Measurements from ENCODE around the gene CYP2A7. TPM values are rescaled to one million over a fixed set of nuclear protein-coding genes. Genes with fewer than 3 reads are reported as not detected.
"Not testable (repeated sequence)": the region's sequence is repeated elsewhere in the genome, so short reads cannot be mapped to it uniquely, and the experiment has no call there.

CYP2A7 gene
- total and polyA plus RNA-seq, 11 donors, result not detected

DNA sequence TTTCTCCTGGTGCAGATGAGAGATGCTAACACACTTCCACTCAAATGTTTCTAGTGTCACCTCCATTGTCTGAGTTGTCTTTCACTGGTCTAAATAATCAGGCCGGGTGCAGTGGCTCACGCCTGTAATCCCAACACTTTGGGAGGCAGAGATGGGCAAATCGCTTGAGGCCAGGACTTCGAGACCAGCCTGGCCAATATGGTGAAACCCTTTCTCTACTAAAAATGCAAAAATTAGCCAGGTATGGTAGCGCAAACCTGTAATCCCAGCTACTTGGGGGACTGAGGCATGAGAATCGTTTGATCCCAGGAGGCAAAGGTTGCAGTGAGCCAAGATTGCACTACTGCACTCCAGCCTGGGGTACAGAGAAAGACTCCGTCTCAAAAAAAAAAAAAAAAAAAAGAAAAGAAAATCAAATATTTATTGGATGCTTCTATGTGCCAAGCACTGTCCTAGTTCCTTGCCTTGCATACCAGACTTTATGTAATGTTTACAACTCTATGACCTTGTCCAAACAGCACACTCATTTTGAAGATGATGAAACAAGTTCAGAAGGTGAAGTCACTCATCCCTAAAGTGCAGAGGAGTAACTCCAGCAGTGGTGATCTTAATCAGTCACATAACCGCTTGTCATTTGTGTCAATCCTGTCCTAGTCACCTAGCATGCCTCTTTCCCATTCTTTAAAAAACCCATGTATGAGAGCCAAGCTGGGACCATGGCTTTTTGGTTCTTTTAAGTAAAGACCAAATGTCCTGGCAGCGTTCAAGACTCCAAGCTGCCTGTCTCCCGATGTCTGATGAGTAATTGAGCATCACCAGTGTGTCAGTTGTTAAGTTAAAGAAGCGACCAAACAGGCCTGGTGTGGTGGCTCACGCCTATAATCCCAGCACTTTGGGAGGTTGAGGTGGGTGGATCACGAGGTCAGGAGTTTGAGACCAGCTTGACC is 15.1 kb upstream of the CYP2A7 start:
- H3K9me3 ChIP-seq; intact Hi-C loops (cut with DNase I); H3K36me3 ChIP-seq; H3K4me1 ChIP-seq; ATAC-seq; H3K27me3 ChIP-seq; H3K27ac ChIP-seq; DNase-seq; H3K4me3 ChIP-seq: not testable (repeated sequence)
- WGBS, 4 donors, result 87 to 90% (median 88%) methylated on average over 13 of the region's 13 CpGs

DNA sequence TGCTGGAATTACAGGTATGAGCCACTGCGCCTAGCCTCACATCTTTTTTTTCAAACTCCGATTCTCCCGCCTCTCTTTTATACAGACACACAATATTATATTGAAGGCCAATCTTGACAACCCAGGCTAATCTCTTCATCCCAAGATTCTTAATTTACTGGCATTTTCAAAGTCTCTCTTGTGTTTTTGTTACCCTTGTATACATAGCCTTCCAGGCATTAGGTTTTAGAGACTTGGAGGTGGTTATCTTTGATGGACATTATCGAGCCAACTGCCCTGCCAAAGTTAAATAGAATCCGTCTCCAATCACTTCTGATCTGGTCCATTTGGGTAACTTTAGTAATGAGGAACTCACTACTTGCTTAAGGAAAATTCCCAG is 14.4 kb upstream of the CYP2A7 start:
- no peak for ATAC-seq
- H3K4me3 ChIP-seq, result no peak overlapping the region
- WGBS, 4 donors, result 89 to 94% (median 93%) methylated on average over 5 of the region's 5 CpGs
- H3K27me3 ChIP-seq, result no peaks in the 10 kb centered on the region
- no peaks in the 10 kb centered on the region for H3K36me3 ChIP-seq
- no peaks in the 10 kb centered on the region for H3K4me1 ChIP-seq
- H3K27ac ChIP-seq, result no peak overlapping the region
- no peak for TF ChIP-seq POLR2A (IDR thresholded peaks at IDR 0.05)
- TF ChIP-seq, protein P1, sequence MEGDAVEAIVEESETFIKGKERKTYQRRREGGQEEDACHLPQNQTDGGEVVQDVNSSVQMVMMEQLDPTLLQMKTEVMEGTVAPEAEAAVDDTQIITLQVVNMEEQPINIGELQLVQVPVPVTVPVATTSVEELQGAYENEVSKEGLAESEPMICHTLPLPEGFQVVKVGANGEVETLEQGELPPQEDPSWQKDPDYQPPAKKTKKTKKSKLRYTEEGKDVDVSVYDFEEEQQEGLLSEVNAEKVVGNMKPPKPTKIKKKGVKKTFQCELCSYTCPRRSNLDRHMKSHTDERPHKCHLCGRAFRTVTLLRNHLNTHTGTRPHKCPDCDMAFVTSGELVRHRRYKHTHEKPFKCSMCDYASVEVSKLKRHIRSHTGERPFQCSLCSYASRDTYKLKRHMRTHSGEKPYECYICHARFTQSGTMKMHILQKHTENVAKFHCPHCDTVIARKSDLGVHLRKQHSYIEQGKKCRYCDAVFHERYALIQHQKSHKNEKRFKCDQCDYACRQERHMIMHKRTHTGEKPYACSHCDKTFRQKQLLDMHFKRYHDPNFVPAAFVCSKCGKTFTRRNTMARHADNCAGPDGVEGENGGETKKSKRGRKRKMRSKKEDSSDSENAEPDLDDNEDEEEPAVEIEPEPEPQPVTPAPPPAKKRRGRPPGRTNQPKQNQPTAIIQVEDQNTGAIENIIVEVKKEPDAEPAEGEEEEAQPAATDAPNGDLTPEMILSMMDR (IDR thresholded peaks at IDR 0.05), result no peak
- intact Hi-C loops (cut with DNase I), result no loop called here
- DNase-seq, result no peak
- no peaks in the 10 kb centered on the region for H3K9me3 ChIP-seq

DNA sequence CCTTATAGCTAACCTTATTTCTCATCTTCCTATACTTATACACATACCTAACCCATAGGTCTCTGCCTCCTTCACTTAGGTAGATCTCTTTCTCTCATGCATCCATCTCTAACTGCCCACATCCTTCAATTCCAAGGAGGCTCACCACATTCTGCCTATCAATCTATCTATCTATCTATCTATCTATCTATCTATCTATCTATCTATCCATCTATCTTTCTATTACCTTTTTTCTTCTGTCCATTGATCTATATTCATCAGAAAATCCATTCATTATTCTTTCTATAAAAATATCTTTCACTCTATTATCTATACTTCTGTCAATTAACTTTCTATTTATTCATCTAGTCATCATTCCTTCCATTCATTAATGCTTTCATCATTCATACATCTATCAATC is 11.1 kb upstream of the CYP2A7 start:
- Histone ChIP-seq H3K4me3 (no peak overlapping the region), H3K27me3 (no peaks in the 10 kb centered on the region), H3K9me3 (no peaks in the 10 kb centered on the region), H3K36me3 (no peaks in the 10 kb centered on the region), H3K27ac (no peak overlapping the region), H3K4me1 (no peaks in the 10 kb centered on the region)
- intact Hi-C loops (cut with DNase I), result no loop called here
- TF ChIP-seq, protein P1 (IDR thresholded peaks at IDR 0.05), result no peak
- TF ChIP-seq POLR2A (IDR thresholded peaks at IDR 0.05), result no peak
- ATAC-seq, result no peak
- DNase-seq, result no peak

DNA sequence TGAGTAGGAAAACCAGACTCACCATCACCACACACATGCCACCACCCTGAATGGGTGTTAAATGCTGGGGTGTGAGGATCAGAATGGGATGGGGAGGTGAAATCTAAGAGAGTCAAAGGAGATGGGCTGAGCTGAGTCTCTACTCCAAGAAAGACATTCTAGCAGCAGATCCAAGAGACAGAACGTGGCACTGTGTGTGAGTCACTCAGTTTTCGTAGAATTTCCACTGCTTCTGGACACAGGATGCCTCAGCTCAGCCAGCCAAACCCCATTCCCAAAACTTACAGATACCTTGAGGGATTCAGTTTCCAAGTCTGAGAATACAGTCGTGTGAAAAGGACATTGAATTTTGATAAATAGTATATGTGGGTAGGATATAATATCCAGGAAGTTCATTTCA is 7.3 kb upstream of the CYP2A7 start:
- 45 to 61% (median 55%) methylated on average over 3 of the region's 3 CpGs for WGBS, 4 donors
- no peak for ATAC-seq
- H3K9me3 ChIP-seq, result no peaks in the 10 kb centered on the region
- intact Hi-C loops (cut with DNase I), result no loop called here
- no peaks in the 10 kb centered on the region for H3K36me3 ChIP-seq
- H3K4me3 ChIP-seq, result no peak overlapping the region
- no peak for DNase-seq
- H3K4me1 ChIP-seq, result no peaks in the 10 kb centered on the region
- no peak for TF ChIP-seq POLR2A (IDR thresholded peaks at IDR 0.05)
- TF ChIP-seq, protein P1 (IDR thresholded peaks at IDR 0.05), result no peak
- no peak overlapping the region for H3K27ac ChIP-seq
- no peaks in the 10 kb centered on the region for H3K27me3 ChIP-seq

DNA sequence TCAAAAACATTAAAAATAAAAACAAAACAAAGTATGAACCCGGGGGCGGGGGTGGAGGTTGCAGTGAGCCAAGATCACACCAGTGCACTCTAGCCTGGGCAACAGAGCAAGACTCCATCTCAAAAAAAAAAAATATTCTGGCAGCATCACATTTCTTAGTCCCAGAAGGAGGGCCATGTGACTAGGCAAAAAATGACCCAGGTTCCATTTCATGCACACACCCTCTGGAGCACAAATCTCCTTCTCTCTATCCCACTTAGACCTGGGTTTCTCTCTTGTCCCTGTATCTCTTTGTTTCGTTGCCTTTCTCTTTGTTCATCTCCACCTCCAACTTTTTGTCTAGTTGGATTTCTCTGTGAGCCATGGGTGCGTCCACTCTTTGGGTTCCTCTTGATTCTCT is 6.2 kb upstream of the CYP2A7 start:
- 81 to 87% (median 86%) methylated on average over 4 of the region's 4 CpGs for WGBS, 4 donors
- DNase-seq (no peak), ATAC-seq (no peak)
- Histone ChIP-seq H3K27ac (no peak overlapping the region), H3K36me3 (no peaks in the 10 kb centered on the region), H3K27me3 (no peaks in the 10 kb centered on the region), H3K4me1 (no peaks in the 10 kb centered on the region), H3K4me3 (no peak overlapping the region), H3K9me3 (no peaks in the 10 kb centered on the region)
- intact Hi-C loops (cut with DNase I), result no loop called here
- TF ChIP-seq, protein P1 (IDR thresholded peaks at IDR 0.05), result no peak
- TF ChIP-seq POLR2A (IDR thresholded peaks at IDR 0.05), result no peak

DNA sequence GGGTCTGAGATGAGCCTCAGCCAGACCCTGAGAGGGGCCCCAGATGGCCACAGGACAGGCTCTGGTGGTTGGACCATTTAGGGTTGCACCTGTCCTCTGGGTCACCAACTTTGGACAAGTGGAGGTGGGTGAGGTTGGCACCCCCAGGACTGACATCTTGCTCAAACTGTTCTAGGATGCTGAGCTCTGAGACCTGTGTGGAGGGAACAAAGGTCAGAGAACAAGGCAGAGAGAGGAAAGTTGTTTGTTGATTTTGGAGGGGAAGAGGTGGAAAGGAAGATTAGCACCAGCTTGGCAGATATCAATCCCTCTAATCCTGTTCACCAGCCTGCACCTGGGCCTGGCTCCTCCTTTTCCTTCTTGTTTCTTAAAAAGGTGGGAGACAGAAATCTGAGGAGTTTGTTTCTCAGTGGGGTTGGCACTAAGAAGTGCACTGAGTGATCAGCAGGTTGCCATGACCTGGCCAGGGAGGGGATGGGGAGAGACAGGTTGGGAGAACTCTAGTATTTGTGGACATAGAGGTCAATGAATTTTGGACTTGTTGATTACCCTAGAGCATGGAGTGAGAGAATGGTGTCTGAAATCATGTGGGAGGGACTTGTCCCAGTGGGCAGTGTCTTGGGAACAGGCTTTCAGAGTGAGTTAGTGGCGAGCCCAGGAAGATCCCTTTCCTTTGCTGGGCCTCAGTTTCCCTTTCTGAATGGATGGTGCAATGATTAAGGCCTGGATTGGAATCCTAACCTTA is 2.3 kb upstream of the CYP2A7 start:
- no CpG with 5 or more reads among the region's 1 CpG for whole genome bisulfite sequencing, 4 donors
- H3K4me3 ChIP-seq; ATAC-seq; intact Hi-C loops (cut with DNase I); H3K36me3 ChIP-seq; H3K4me1 ChIP-seq; H3K27ac ChIP-seq; H3K27me3 ChIP-seq; H3K9me3 ChIP-seq; DNase-seq: not testable (repeated sequence)

DNA sequence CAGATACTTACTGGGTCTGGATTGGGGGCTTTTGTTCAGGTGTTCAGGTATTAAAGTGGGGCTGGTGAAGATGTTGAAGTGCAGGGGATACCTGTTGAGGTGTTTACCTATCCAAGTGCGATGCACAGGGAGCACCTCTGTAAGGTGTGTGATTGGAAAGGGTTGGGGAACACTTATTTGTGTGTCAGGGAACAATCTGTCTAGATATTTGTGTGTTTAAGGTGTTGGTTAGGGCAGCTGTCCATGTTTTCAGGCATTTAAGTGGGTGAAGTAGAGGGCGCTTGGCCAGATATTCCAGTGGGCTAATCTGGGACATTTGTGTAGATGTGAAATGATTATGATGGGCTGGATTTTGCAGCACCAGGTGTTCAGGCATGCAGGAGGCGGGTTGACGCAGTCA is 2.7 kb downstream of the CYP2A7 start:
- WGBS, 4 donors, result 65 to 95% (median 90%) methylated on average over 4 of the region's 4 CpGs
- H3K4me3 ChIP-seq; H3K36me3 ChIP-seq; H3K27ac ChIP-seq; DNase-seq; H3K4me1 ChIP-seq; H3K9me3 ChIP-seq; intact Hi-C loops (cut with DNase I); ATAC-seq: not testable (repeated sequence)
- peaks cover 0 to 19% (median 0%) of the 10 kb centered on the region in 9 donors for H3K27me3 ChIP-seq
